Ureter (tissue), 1 donor: Measurements from ENCODE around the gene CHCHD6. TPM values are rescaled to one million over a fixed set of nuclear protein-coding genes. Genes with fewer than 3 reads are reported as not detected.

ENCODE experiments used
- DNase-seq: peaks from one replicate; pipeline ENCODE4 v3.0.0-alpha.2; 2020; ENCODE audit warnings: low spot score
- total RNA-seq: library from RNA; stranded (reverse); gene quantifications from one replicate; pipeline ENCODE4 v1.2.4, GENCODE V29; 2023
- donor health status: DM: yes; HTN: yes; CAD: no.

Gene CHCHD6
- total RNA-seq, 1 donor from 2014 or later, result 15.9 TPM

DNA sequence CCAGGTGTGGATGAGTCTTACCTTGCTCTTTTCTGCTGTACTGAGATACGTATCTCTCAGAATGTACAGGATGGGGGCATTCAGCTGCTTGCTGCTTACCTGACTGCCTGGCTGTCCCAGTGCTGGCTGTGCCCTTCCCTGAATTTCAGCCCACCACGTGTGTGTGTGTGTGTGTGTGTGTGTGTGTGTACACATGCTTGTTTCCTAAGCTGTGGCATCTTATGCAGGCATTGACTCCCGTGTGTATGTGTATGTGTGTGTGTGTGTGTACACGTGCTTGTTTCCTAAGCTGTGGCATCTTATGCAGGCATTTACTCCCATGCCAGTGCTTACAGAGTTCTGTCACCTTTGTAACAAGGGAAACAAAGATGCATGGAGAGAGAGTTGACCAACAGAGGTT is 218.4 kb downstream of the CHCHD6 start:
- DNase-seq, result no peak

- no peak for DNase-seq
These were observed 219.4 kb downstream of the CHCHD6 start for GRCh38 chr3:126923423-126923822.

DNA sequence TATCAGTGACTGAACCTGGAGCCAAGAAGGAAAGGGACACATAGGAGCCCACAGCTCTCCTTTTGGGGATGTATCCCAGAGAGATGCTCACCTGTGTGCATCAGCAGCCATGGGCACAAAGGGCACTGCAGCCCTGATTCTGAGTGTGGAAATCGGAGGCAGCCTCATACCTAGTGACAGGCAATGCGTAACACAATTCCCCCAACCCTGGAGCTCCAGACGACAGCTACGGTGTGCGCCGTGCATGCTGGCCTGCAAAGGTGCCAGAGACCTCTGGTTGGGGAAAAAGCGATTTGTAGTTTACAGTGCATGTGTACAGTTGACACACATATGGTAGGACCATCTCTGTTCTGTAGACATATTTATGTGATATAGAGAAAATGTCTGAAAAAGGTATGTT is 219.9 kb downstream of the CHCHD6 start:
- DNase-seq, result no peak

- DNase-seq, result no peak
These were observed 220.4 kb downstream of the CHCHD6 start for GRCh38 chr3:126924458-126924857.

DNA sequence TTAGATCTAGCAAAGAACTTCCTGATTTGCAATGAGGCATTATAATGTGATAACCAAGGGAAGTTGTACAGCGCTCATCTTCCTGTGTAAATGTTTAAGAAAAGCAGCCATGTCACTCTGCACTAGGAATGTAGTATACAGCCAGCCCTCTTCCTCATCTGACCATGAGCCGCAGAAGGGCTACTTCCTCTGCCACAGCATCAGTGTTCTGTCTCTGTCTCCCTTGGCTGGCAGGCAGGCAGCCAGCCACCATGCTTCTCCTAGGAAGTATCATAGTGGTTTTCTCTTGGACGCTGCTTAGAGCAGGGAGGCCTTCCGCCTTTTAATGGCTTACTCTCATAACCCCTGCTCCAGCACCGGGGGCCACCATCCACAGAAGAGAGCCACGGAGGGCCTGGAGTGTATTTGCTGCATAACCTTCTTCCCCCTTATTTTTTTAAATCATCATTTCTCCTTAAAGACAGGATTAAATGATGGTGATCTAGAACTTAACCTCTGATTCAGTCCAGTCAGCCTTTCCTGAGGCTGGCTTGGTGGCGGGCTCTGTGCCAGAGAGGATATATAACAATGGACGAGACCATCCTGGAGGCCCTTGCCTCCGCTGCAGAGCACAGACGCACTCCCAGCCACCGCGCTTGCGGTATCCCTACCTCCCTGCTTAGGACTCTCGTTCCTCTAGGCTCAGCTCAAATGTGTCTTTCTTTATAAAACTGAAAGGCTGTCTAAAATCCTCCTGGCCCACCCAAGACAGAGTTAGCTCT is 221.6 kb downstream of the CHCHD6 start:
- DNase-seq, result no peak

DNA sequence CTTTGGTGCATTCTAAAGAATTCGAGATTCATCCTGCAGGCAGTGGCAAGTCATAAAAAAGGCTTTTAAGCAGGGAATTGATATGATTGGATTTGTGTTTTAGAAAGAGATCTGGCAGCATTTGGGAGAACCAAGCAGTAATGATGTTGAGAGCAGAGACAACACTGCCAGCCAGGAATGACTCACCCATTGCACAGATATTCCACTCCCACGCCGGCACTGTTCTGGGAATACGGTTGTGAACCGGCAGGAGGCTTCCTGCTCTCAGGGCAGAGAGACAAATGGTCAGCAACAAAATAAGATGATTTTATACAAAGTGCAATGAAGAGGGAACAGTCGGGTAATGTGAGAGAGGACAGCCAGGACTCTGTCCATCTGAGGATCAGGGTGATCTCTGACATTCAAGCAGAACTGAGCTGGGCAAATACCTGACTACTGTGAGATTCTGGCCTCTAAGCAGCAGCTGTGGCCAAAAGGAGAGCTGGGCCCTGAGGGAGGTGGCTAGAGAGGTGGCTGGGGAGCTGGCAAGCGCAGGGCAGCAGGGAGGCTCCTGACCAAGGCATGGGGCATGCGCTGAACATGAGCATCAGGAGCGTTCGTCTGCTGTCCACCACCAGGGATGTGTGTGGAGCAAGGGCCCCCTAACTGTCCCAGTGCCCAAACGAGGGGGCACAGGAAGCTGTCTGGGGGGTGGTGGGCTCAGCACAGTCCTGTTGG is 222.8 kb downstream of the CHCHD6 start:
- DNase-seq, result no peak

- DNase-seq, result no peak
These were observed 223.3 kb downstream of the CHCHD6 start for GRCh38 chr3:126927401-126927750.

GRCh38 chr3:126927846-126928245 is 223.8 kb downstream of the CHCHD6 start:
- DNase-seq, result no peak

DNA sequence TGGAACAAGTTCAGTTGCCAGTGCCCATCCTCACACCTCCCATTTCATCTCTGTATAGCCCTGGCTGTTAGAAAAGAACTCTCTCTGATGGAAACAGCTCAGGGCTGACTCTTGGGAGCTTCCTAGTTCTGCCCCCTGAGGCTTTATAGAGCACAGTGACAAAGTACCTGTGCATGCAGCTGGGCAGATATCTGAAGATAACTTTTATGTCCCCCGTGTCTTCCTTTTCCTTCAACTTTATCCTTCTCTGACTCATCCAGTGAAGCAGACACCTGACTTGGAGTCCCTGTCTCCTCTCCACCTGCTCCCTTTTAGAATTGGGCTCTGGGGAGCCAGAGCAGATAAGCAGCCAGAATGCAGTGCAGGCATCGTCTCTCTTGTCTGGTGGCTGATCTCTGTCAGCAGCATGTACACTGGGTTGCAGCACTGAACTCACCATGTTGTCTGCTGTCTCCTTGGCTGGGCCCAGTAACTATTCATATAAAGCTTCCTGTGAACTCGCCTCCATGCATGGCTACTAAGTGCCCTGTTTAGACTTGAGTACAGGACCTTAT is 225.0 kb downstream of the CHCHD6 start:
- DNase-seq, result no peak

- no peak for DNase-seq
These were observed 227.0 kb downstream of the CHCHD6 start for GRCh38 chr3:126930936-126931600.

GRCh38 chr3:126931806-126932187 is 227.8 kb downstream of the CHCHD6 start:
- DNase-seq, result no peak

DNA sequence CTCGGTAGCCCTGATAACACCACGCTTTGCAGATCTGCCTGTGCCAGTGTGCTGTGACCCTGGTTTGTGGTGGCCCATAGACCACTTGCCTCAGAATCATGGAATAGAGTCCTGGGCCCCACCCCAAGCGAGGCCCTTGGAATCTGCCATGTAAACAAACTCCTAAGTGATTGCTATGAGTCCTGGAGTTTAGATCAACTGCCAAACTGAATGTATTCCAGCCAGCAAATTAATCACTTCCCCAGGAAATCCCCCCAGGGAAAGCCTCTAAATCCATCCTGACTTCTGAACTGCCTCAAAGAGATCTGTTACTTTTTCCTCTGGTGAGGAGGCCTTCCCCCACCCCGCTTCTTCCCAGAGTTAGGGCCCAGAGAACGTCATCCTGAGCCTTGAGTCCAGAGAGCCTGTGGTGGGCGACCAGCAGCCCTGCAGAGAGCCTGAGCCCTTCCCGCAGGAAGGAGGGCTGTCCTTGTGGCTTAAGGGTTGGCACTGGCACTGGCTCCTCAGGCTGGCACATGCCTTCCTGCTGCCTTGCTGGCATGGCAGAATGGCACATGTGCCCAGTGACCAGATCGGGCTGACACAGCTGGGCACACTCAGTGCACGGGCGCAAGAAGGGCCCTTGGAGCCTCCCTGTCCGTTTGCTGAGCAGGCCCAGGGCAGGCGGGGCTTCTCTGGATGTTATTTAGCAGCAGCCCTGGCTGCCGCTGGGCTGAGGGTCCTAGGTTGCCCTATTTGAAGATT is 228.3 kb downstream of the CHCHD6 start:
- DNase-seq, result no peak

DNA sequence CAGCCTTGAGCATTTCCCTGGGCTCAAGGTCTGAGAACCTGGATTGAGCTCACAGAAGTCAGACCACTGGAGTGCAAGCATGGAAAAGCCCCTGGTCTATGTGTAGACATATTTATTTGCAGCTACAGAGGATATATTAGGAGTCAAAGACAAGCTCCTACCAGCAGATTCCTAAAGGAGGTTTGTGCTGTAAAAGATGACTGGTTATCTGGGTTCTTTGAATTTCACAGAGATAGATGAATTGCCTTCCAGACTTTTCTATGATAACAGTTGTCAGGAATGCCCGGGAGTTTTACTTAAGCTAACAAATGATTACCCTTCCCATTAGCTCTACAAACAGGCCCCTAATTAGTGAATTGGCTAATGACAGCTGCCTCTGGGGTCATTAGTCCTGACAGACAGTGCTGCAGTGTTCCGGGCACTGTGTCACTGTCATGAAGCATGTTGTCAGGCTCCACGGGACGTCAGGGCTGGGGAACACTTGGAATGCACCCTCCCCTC is 230.0 kb downstream of the CHCHD6 start:
- no peak for DNase-seq

DNA sequence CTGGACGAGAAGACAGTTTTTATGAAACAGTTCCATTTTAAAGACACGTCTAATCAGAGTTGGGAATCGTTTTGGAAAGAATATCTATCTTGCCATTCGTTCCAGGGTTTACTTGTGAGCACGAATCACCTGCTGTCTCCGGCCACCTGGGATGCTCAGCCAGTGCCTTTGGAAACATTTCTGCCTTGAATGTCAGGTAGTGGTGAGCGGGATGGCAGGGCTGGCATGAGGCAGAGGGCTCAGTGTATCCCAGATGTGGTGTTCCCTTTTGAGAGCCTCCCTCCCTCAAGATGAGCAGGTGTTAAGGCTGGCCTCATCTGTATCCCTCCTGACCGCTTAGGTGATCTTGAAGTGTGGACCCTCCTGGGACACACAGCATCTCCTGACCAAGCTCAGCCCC is 231.0 kb downstream of the CHCHD6 start:
- DNase-seq, result no peak

DNA sequence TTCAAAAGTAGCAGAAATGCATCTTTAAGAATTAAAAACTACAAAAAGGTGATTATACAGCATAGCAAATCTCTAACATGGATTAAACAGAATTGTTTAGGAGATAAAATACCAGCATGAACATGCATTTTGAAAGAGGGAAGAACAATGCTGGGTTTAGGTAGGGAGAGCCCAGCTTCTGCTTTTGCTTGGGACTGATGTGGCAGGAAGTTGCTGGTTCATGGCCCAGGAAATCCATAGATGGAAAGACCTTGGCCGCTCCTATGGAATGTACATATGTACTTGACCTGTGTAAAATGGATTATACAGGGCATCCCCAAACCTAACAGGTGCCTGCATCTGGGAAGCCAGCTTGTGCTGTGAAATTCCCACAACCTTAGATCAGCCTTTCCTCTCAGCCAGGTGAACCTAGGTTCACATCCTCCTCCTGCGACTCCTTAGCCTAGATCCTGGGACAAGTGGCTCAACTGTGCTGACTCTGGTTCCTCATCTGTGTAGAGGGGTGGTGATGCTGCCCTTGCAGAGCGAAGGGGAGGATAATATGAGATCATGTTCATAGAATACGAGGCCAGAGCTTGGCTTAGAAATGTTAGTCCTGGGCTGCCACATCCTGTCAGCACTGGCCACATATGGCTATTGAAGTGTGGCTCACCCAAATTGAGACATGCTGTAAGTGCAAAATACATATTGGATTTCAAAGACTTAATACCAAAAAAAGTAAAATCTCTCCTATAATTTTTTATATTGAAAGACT is 231.9 kb downstream of the CHCHD6 start:
- no peak for DNase-seq

- no peak for DNase-seq
These were observed 232.9 kb downstream of the CHCHD6 start for GRCh38 chr3:126936853-126937425.

- no peak for DNase-seq
These were observed 233.5 kb downstream of the CHCHD6 start for GRCh38 chr3:126937533-126937932.

DNA sequence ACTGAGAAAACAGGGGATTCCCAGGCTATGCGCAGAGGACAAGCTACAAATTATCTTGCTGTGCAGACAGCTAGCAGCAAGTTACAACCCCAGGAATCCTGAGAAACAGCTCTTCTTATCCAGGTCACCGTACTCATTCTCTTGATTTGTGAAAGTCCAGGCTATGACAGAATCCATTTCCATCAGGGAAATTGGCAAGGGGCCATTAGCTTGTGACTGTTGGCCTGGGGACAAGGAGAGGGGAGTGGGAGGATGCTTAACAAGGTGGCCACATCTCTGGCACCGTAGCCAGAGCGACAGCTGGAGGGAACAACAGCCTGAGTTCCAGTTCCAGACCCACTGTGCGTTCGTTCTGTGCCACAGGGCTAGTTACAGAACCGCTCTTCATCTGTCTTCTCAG is 233.9 kb downstream of the CHCHD6 start:
- no peak for DNase-seq

DNA sequence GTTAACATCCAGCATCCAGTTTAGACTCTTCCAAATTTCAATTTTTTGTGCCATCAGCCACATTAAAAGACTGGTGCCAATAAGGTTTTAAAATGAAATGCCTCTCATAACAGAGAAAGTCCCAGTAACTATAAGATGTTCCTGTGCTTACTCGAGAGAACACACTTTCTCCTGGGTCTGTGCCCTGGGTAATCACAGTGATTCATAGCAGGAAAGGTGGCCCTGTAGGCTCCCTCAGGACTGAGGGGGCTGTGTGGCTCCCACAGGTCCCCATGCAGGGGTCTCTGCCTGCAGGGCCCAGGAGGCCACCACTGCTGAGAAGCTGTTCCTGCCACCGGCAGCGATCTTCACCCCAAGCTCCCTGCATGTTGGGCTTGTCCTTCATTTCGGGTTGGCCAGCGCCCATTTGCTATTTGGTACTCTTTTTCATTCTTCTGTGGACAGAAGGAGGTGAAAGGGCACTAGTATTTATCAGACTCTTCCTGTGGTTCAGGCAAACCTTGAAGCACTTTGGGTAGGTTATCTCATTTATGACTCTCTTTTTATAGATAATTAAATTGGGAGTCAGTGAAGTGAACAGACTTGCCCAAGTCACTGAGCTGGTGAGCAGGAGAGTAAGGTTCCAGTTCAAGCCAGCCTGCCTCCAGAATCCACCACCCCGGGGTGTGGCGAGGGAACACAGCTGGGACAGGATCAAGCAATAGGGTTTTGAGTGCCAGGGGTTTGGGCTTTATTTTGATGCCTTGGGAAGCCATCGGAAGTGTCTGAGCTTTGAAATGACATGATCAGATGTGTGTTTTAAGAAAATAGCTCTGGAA is 234.7 kb downstream of the CHCHD6 start:
- no peak for DNase-seq

DNA sequence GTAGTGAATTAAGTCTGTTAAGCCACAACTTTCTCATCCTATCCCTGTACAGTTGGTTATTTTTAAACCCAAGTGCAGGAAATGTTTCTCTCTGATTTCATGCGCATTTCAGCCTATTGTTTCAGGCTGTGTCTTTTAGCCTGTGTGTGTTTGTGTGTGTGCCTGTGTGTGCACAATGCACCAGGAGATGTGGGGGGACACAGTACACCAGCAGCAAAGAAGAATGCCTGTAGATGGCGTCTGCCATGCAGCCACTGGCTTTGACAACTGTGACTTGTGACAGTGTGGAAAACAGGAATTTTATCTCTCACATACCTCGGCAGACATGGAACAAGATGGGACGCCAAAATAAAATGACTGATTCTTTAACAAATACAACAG is 235.3 kb downstream of the CHCHD6 start:
- DNase-seq, result no peak
